ENCODE data around the gene LAMB4.

The LAMB4 gene

DNA sequence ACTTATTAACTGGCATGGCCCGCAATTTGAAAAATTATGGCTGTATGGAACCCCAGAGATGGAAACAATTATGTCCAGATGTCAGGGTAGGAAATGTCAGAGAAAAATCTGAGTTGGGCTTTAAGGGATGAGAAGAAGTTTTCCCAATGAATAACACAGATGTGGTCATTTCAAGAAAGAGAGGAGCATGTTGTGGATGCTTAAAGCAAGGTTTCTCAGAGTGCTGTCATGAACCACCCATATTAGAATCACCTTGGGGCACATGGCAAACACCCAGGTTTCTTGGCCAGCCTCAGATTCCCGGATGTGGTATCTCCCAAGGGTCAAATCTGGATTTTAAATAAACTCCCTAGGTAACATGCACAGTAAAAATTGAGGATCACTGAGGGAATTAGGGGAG is 43.6 kb downstream of the LAMB4 start:
- TF ChIP-seq, protein P1, sequence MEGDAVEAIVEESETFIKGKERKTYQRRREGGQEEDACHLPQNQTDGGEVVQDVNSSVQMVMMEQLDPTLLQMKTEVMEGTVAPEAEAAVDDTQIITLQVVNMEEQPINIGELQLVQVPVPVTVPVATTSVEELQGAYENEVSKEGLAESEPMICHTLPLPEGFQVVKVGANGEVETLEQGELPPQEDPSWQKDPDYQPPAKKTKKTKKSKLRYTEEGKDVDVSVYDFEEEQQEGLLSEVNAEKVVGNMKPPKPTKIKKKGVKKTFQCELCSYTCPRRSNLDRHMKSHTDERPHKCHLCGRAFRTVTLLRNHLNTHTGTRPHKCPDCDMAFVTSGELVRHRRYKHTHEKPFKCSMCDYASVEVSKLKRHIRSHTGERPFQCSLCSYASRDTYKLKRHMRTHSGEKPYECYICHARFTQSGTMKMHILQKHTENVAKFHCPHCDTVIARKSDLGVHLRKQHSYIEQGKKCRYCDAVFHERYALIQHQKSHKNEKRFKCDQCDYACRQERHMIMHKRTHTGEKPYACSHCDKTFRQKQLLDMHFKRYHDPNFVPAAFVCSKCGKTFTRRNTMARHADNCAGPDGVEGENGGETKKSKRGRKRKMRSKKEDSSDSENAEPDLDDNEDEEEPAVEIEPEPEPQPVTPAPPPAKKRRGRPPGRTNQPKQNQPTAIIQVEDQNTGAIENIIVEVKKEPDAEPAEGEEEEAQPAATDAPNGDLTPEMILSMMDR (conservative IDR thresholded peaks at IDR 0.05; ENCODE audit: low read length) = no peak
- peak; percentile 79 for DNase-seq (ENCODE audit: low read depth)
- H3K4me3 ChIP-seq (ENCODE audit: low read length) = no peak overlapping the region

DNA sequence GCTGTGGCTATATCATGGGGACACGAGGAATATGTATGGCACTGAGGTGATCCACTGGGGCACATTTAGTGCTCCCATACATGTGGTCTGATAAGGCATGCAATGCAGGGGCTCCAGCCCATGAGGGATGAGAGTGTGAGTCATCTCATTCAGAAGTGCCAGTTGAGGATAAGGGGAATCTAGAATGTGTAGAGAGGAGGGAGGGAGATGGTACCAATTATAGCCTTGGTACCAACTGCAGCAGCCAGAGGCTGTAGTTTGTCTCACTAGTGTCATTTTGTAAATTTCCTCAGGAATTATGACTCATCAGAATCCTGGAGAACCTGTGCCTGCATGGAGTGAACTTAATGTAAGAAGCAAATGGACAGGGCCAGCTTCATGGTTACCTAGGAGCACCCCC is 46.2 kb downstream of the LAMB4 start:
- H3K4me3 ChIP-seq (ENCODE audit: low read length) = no peak overlapping the region
- TF ChIP-seq, protein P1 (conservative IDR thresholded peaks at IDR 0.05; ENCODE audit: low read length) = no peak
- DNase-seq (ENCODE audit: low read depth) = peak; percentile 42

DNA sequence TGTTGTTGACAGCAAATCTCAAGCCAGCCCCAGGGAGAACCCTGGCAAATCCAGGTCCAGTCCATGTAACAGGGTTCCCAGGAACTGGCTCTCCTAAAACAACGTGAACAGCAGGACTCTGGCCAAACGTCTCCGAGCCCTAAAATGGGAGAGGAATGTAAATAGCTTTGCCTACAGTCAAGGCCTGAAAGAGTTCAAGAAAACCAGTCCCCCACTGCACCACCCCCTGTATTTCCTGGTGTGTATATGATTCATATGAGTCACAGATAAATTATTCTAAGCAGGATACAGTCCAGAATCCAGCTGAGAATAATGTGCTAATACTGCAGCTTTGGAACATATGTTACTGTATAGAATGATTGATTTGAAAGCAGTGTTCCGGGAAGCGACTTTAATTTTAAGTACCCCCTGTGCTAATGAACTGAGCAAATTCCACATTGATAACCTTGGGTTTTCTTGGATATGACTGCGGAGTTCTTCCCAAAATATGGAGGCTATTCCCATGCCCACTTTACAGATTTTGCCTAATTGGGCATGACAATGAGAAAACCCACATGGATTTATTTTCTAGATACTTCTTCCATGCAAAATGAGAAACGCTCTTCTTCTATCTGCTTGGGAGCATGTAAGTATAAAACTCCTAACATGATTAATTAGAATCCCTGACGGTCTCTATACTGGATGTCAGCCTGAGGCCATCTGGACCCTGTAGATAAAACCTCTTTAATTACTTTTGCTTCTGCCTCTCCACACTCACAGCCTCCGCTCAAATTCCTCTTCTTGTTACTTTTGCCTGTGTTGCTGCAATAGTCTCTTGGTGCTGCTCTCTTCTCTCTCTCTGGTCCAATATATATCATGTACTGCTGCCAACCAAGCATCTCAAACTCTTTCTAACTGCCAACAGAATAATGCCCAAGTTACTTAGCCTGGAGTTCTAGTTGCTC is 50.2 kb downstream of the LAMB4 start:
- peak; percentile 93 for DNase-seq (ENCODE audit: low read depth)
- TF ChIP-seq, protein P1 (conservative IDR thresholded peaks at IDR 0.05; ENCODE audit: low read length) = no peak
- no peak overlapping the region for H3K4me3 ChIP-seq (ENCODE audit: low read length)

DNA sequence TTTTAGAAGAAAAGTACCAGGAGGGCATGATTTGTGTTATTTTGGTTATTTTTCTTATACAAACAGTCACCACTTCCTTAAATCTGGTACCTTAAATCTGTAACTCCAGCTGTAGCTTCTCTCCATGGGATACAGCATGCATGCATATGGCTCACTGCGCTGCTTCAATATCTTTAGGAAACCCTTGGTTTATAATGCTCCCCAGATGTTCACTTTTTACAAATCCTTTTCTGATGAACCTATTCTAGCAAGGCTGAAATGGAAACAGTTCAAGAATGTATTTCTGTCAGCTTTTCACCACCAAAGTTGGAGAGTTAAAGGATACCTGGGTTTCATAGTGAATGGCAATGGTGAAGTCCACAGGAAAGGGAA is 50.9 kb downstream of the LAMB4 start:
- DNase-seq (ENCODE audit: low read depth) = no peak
- TF ChIP-seq, protein P1 (conservative IDR thresholded peaks at IDR 0.05; ENCODE audit: low read length) = no peak
- no peak overlapping the region for H3K4me3 ChIP-seq (ENCODE audit: low read length)

DNA sequence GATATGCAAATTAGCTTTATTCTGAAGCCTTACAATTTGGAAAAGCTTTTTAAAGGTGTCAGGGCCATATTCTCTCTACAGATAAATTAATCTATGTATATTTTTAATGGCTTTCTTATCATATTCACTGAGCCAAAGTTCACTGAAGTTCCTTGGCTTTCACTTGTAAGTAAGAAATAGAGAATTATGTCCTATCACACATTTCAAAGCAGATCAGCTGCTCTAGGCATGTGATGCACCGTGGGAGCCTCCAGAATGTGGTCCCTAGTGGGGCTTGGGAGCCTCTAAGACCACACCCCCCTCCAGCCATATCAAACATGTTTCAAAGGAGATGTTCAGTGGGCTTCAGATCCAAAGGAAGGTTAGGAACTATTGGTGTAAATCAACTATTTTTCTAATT is 51.5 kb downstream of the LAMB4 start:
- DNase-seq (ENCODE audit: low read depth) = no peak
- no peak overlapping the region for H3K4me3 ChIP-seq (ENCODE audit: low read length)
- TF ChIP-seq, protein P1 (conservative IDR thresholded peaks at IDR 0.05; ENCODE audit: low read length) = no peak

DNA sequence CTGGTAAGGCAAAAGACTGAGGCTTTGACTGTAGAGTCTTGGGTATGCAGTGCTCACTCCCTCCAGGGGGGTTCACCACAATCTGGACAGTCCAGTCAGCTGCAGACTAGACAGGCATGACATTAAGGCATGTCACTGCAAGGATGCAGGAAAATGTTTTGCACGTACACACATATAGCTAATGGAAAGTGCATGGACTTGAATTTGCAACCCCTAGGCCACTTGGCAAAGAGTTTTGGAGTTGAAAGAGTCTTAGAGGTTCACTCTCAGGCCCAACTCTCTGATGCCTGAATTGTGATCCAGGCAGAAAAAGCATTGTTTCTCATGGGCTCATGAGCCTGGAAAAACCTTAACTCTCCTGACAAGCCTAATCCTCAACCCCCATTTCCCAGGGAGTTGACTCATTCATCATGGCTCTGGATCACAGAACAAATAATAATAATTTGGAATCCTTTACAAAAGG is 51.9 kb downstream of the LAMB4 start:
- TF ChIP-seq, protein P1 (conservative IDR thresholded peaks at IDR 0.05; ENCODE audit: low read length) = no peak
- no peak for DNase-seq (ENCODE audit: low read depth)
- H3K4me3 ChIP-seq (ENCODE audit: low read length) = no peak overlapping the region

DNA sequence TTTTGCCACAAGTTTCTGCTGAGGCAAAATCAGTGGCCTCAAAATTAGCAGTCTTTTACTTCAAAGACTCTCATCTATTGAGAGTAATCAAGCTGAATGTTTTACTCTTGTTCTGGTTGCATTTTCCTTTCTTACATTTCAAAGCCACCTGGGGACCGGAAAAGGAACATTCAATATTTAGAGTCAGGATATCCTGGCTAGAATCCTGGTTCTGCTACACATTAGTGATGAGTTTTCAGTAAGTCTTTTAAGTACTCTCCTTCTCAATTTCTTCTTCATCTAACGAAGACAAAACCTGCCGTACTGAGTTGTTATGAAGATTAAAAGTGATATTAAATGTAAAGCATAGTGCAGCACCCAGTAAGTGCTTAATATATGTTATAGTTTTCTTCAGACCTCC is 52.5 kb downstream of the LAMB4 start:
- TF ChIP-seq, protein P1 (conservative IDR thresholded peaks at IDR 0.05; ENCODE audit: low read length) = no peak
- no peak overlapping the region for H3K4me3 ChIP-seq (ENCODE audit: low read length)
- DNase-seq (ENCODE audit: low read depth) = no peak
